DMS53 (cell line): ENCODE results near the gene SNTA1.
A peak's percentile ranks its signal among the peaks of the same experiment; 100 is the strongest.
"Not testable (repeated sequence)": the region's sequence is repeated elsewhere in the genome, so short reads cannot be mapped to it uniquely, and the experiment has no call there.

Experiments
- DNase-seq: peaks from one replicate; lab custom pipeline; 2025; lab: John Stamatoyannopoulos, UW

Gene SNTA1

GRCh38 chr20:33465481-33466302 lies 22.1 kb upstream of the SNTA1 start:
- no peak for DNase-seq

- not testable (repeated sequence) for DNase-seq
These were observed 21.2 kb upstream of the SNTA1 start for GRCh38 chr20:33464759-33465158.

DNA sequence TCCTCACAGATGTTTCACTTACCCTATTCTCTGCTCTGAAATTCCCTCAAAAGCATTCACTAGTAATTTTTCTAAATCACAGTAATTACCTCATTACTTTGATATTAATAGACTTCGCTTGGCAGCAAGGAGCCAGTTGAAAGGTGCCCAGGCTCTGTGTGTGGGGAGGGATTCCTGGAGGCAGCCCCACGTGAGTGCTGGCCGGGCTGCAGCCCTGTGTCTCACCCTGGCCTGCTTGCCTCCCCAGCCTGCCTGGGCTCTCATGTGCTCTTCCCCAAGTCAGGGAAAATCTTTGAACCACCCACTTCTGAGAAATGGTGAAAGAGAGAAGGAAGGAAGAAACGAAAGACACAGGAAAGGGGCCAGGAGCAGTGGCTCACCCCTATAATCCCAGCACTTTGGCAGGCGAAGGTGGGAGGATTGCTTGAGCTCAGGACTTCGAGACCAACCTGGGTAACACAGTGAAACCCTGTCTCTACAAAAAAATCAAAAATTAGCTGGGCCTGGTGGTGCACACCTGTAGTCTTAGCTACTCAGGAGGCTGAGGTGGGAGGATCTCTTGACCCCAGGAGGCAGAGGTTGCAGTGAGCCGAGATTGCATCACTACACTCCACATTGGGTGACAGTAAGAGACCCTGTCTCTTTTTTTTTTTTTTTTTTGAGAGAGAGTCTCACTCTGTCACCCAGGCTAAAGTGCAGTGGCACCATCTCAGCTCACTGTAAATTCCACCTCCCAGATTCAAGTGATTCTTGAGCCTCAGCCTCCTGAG lies 20.0 kb upstream of the SNTA1 start:
- no peak for DNase-seq

DNA sequence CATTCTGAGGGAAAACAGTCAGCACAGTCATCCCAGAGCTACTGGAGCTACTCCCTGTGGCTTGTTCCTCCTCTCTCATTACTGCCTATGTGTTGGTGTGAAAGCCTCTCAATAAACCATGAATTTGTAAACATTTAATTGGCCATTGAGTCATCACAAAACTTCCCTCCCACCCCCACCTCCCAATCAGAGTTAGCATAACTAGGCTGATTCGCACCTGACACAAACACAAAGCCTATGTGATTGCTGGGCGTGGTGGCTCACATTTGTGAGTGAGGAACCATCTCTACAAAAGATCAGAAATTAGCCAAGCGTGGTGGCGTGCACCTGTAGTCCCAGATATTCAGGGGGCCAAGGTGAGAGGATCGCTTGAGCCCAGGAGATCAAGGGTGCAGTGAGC lies 17.1 kb upstream of the SNTA1 start:
- peak; percentile 62 for DNase-seq

GRCh38 chr20:33459599-33459998 lies 16.0 kb upstream of the SNTA1 start:
- no peak for DNase-seq

DNA sequence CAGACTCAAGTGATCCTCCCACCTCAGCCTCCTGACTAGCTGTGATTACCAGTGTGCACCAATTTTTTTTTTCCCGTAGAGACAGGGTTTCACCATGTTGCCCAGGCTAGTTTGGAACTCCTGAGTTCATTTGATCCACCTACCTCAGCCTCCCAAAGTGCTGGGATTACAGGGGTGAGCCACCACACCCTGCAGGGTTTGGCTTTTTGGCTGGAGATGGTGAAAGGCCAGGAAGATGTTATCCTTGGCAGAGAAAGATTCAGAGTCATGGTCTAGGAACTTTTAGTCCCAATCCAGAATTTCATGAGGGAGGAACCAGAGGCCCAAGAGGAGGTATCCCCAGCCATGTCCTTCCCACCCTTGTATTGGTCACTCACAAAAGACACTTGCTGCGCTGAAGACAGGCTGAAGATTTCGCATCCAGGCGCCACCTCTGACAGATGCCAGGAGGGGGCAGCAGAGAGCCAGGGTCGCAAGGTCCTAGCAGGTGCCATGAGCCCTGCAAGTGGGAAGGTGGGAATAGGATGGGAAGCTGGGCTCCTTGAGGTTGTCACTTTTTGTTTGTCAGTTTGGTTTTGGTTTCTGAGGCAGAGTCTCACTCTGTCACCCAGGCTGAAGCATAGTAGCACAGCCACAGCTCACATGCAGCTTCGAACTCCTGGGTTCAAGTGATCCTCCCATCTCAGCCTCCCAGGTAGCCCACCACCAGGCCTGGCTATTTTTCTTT lies 13.5 kb upstream of the SNTA1 start:
- peak; percentile 89 for DNase-seq

- no peak for DNase-seq
These were observed 7.3 kb upstream of the SNTA1 start for GRCh38 chr20:33450867-33451266.

- no peak for DNase-seq
These were observed 2.5 kb upstream of the SNTA1 start for GRCh38 chr20:33445881-33446625.

GRCh38 chr20:33444797-33445560 lies 1.4 kb upstream of the SNTA1 start:
- peak; percentile 57 for DNase-seq

DNA sequence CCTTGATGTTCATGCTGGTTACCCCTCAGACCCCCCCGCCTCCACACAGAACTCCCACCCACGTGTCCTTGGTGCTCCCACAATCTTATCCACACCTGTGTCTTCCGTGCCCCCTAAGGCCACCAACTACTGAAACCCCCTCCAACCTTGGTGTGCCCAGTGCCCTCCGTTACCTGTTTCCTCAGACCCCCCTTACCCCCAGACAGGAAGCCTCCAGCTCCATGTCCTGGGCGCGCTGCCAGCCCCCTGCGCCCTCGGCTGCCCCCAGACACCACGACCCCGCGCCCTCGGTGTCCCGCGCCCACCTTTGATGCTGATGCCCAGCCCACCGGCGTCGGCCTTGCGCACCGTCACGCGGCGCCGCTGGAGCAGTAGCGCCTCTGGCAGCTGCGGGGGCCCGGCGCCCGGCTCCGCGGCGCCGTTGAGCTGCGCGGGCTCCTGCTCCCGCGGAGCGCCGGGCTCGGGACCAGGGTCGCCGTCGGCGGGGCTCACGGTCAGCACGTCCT lies 504 bp downstream of the SNTA1 start:
- DNase-seq = peak; percentile 75

GRCh38 chr20:33442136-33443005 lies 1.2 kb downstream of the SNTA1 start:
- peak; percentile 38 for DNase-seq

- DNase-seq = peak; percentile 32
These were observed 2.2 kb downstream of the SNTA1 start for GRCh38 chr20:33441142-33441955.

GRCh38 chr20:33440562-33440961 lies 3.0 kb downstream of the SNTA1 start:
- DNase-seq = not testable (repeated sequence)

GRCh38 chr20:33438481-33438880 lies 5.1 kb downstream of the SNTA1 start:
- DNase-seq = no peak

DNA sequence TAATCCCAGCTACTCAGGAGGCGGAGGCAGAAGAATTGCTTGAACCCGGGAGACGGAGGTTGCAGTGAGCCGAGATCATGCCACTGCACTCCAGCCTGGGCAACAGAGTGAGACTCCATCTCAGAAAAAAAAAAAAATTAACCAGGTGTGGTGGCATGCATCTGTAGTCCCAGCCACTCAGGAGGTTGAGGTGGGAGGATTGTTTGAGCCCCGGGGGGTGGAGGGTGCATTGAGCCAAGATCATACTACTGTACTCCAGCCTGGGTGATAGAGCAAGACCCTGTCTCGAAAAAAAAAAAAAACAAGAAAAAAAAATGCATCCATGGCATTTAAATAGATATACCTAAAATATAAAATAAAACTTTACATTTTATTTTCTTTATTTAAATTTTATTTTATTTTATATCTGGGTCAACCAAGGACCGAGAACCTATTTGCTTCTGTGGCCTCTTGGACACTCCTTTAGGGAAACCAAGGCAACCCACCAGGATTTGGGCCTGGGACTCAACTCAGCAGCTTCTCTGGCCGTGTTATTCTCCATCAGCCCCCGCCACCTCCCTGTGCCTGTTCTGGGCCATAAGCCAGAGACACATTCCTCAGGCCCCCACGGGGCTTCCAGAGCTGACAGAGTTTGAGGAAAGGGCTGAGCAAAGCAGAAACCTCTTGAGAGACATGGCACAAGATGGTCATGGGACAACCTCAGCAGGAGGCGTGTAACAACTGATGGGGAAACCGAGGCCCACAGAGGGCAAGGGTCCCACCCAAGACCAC lies 6.2 kb downstream of the SNTA1 start:
- no peak for DNase-seq

DNA sequence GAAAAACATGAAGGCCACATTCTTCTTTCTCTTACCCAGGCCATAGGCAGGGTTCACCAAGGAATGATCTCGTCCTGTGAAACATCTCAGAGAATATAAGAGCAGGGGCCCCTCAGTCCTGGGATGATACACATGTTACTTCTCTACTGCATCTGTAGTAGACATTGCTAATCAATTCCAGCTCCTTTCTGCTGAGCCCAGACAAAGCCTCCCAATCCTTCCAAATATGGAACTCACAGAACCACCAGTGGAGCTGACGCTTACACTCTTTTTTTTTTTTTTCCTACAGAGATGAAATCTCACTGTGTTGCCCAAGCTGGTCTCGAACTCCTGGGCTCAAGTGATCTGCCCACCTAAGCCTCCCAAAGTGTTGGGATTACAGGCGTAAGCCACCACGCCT lies 9.1 kb downstream of the SNTA1 start:
- no peak for DNase-seq

GRCh38 chr20:33433465-33434234 lies 9.9 kb downstream of the SNTA1 start:
- DNase-seq = no peak
